HCT116 (cell line): Measurements from ENCODE around the gene MRPS12. TPM values are rescaled to one million over a fixed set of nuclear protein-coding genes. Genes with fewer than 3 reads are reported as not detected.

Experiments used
- ATF3 ChIP-seq: IDR thresholded peaks from 2 replicates; pipeline ENCODE4 v1.6.1; 2012
- ELF1 ChIP-seq: IDR thresholded peaks from 2 replicates; pipeline ENCODE4 v1.6.1; 2012; ENCODE audit warnings: low read depth, borderline replicate concordance
- FOSL1 ChIP-seq: IDR thresholded peaks from 2 replicates; pipeline ENCODE4 v1.6.1; 2012; ENCODE audit warnings: low read depth
- POLR2AphosphoS5 ChIP-seq: IDR thresholded peaks from 2 replicates; pipeline ENCODE4 v1.6.1; 2011; ENCODE audit warnings: mild to moderate bottlenecking, low read depth, low read length, moderate library complexity
- REST ChIP-seq: IDR thresholded peaks from 2 replicates; pipeline ENCODE4 v1.6.1; 2012; ENCODE audit warnings: low read depth
- SP1 ChIP-seq: IDR thresholded peaks from 2 replicates; pipeline ENCODE4 v1.6.1; 2012; ENCODE audit warnings: low read depth
- TCF7L2 ChIP-seq: IDR thresholded peaks from 2 replicates; pipeline ENCODE4 v1.7.0; 2011; ENCODE audit warnings: borderline replicate concordance, inconsistent platforms; ENCODE audit not compliant: insufficient read depth, insufficient read length; ENCODE audit errors: extremely low read depth
- YY1 ChIP-seq: IDR thresholded peaks from 2 replicates; pipeline ENCODE4 v1.6.1; 2011; ENCODE audit warnings: low read length, low read depth, moderate library complexity, mild to moderate bottlenecking; ENCODE audit not compliant: insufficient replicate concordance; ENCODE audit errors: extremely low read depth
- ZNF274 ChIP-seq: fragments of 200-500 bp; sonication (Bioruptor generic); IDR thresholded peaks from 2 replicates; pipeline ENCODE4 v1.6.1; 2014; ENCODE audit warnings: mild to moderate bottlenecking, low read depth, low read length, inconsistent platforms
- total RNA-seq: library from RNA; stranded (reverse); gene quantifications from one replicate; pipeline ENCODE4 v1.2.1, GENCODE V29; 2021; ENCODE audit not compliant: unreplicated experiment

The MRPS12 gene
- total RNA-seq, 1 experiment from 2014 or later: 97.7 TPM

- TF ChIP-seq REST: no peak
- no peak for TF ChIP-seq SP1
- TF ChIP-seq TCF7L2: no peak
- no peak for TF ChIP-seq POLR2AphosphoS5
- no peak for TF ChIP-seq FOSL1
- no peak for TF ChIP-seq ELF1
- no peak for TF ChIP-seq YY1
- TF ChIP-seq ZNF274: no peak
- no peak for TF ChIP-seq ATF3
- TF ChIP-seq, all 23 proteins: peak for 0
Observed at GRCh38 chr19:38951187-38951586, 20.4 kb downstream of the MRPS12 start (continued).
